Activated CD4-positive, alpha-beta T cell treated with anti-CD3 and anti-CD28 coated beads for 4 hours (primary cell): ENCODE measurements around the gene IGSF9.

Experiments
- DNase-seq, 2 donors: peaks; one replicate each; pipeline ENCODE4 v3.0.0-alpha.2; 2020

The IGSF9 gene

GRCh38 chr1:159895286-159895685 lies 50.1 kb downstream of the IGSF9 start:
- DNase-seq, result no peak

GRCh38 chr1:159892944-159893343 lies 52.5 kb downstream of the IGSF9 start:
- DNase-seq, result no peak

GRCh38 chr1:159891275-159892157 lies 53.9 kb downstream of the IGSF9 start:
- DNase-seq, result peak; percentile 66 to 68

- no peak for DNase-seq
Observed at GRCh38 chr1:159890390-159890789, 55.0 kb downstream of the IGSF9 start.

- no peak for DNase-seq
Observed at GRCh38 chr1:159889821-159890252, 55.6 kb downstream of the IGSF9 start.

GRCh38 chr1:159889202-159889601 lies 56.2 kb downstream of the IGSF9 start:
- no peak for DNase-seq

GRCh38 chr1:159884296-159884695 lies 61.1 kb downstream of the IGSF9 start:
- no peak for DNase-seq

GRCh38 chr1:159883134-159883533 lies 62.3 kb downstream of the IGSF9 start:
- DNase-seq, result no peak

GRCh38 chr1:159882527-159882862 lies 62.9 kb downstream of the IGSF9 start:
- DNase-seq, result no peak

GRCh38 chr1:159881622-159882526 lies 63.5 kb downstream of the IGSF9 start:
- DNase-seq, result peak; percentile 10 to 27

- no peak for DNase-seq
Observed at GRCh38 chr1:159880430-159880829, 65.0 kb downstream of the IGSF9 start.

- no peak for DNase-seq
Observed at GRCh38 chr1:159879977-159880376, 65.4 kb downstream of the IGSF9 start.

GRCh38 chr1:159879136-159879535 lies 66.3 kb downstream of the IGSF9 start:
- no peak for DNase-seq

GRCh38 chr1:159877695-159878444 lies 67.5 kb downstream of the IGSF9 start:
- DNase-seq, result no peak
